NB4 (cell line): ENCODE measurements around the gene MLH1.

Experiments
- CTCF ChIP-seq: IDR thresholded peaks from one replicate; pipeline ENCODE4 v1.5.1; 2012; ENCODE audit warnings: low read depth, low read length
- MAX ChIP-seq: IDR thresholded peaks from 2 replicates; pipeline ENCODE4 v1.6.1; 2011; ENCODE audit warnings: low read depth, low read length
- MYC ChIP-seq: IDR thresholded peaks from 2 replicates; pipeline ENCODE4 v1.6.1; 2011; ENCODE audit warnings: low read depth, low read length
- POLR2A ChIP-seq: IDR thresholded peaks from 2 replicates; pipeline ENCODE4 v1.6.1; 2011; ENCODE audit warnings: mild to moderate bottlenecking; ENCODE audit not compliant: insufficient read length; ENCODE audit errors: extremely low read depth

GRCh38 chr3:36991923-36992805 is 1.2 kb upstream of the MLH1 start:
- TF ChIP-seq CTCF, result no peak
- no peak for TF ChIP-seq MAX
- no peak for TF ChIP-seq POLR2A
- no peak for TF ChIP-seq MYC
